Fibroblast of upper back skin (primary cell): ENCODE data around the gene POU3F2.

Source experiments
- DNase-seq: peaks from one replicate; pipeline ENCODE4 v3.0.0-alpha.2; 2013

Gene POU3F2

DNA sequence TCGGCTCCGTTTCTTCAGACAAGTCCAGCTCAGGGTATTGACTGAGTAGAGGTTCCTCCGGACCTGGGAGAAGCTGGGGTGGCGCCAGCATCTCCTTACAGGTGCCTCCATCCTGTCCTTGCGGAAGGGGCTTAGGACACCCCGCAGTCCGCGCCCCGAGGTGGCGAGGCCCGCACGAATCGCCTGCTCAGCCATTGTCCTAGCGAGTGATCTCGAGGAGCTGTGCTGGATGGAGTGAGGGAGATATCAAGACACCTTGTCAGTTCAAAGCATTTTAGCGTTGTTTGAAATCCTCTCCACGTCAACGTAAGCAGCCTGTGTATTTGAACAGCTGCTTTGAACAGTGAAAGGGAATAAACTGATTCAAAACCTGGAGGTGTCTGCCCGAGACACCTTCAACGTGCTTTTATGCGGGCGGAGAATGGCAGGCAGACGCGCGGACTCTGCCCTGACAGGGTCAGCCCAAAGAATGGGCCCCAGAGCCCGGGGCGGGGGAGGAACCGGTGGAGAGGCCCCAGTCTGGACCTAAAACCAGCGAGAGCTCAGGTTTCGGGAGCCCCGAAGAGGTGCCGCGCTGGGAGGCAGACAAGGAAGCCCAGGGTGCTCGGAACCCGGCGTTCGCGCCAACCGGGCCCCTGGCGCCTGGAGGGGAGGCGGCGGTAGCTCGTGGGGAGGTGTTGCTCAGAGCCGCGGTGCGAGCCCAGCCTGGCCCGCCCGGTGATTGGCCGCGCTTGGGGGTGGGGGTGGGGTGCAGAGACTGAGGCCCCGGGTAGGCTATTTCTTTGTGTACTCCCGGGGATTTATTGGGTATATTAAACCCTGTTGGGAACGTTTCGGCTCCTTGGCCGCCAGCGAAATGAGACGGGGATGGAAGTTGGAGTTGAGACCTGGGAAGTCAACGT lies 3.1 kb upstream of the POU3F2 start:
- no peak for DNase-seq

DNA sequence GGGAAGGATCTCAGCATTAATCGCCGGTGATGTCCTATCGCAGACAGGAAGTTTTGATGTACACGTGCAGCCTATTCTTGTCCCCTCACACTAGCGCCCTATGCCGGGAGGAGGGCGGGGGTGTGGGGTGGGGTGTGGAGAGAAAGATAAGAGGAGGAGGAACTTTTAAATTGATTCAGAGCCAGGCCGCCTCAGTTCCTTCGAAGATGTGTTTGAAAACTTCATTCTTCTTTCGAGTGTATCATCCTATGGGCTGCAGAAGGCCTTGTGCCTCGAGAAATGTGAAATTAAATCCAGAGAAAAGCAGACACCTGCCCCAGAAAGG lies 2.5 kb upstream of the POU3F2 start:
- DNase-seq = no peak

DNA sequence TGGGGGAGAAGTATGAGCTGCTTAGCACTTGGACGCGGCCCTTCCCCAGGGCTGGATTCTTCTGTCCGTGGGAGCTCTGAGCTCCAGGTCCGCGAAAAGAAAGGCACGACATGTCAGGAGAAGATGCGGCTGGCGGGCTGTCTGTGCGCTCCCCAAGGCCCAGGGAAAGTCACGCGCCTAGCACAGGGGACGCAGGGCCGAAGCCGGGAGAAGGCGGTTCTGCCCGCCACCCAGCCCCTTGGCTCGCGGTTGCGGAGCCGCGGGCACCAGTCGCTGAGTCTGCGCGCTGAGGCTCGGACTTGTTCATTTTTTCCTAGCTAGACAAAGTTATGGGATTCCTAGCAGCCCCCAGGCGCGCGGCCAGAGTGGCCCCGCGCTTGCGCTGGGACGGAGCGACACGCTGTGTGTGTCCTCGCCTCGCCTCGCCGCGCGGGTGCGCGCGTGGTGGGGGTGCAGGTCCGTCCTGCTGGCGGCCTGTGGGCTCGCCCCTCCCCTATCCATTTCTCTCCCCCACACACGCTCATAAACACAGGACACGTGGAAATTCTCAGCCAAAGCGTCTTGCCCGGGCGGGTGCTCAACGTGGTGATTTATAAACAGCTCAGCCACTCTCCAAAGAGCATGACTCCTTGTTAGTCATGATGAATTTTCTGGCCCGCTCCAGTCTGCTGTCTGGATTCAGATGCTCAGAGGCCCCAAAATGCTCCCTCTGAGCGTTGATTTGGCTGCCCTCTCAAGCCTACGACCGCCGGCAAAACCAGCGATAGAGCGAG lies 1.9 kb upstream of the POU3F2 start:
- peak; percentile 71 for DNase-seq

DNA sequence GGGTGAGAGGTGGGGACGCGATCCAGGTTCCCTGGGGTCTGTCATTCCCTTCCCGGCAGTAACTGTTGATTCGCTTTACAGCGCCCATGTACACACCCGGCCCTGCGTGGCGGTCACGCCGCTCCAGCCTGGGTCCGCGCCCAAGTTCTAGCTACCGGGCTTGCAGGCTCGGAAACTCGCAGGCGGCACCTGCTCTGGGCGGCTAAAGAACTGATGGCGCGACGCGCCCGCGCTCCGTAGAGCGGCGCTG lies 1.4 kb upstream of the POU3F2 start:
- DNase-seq = no peak

DNA sequence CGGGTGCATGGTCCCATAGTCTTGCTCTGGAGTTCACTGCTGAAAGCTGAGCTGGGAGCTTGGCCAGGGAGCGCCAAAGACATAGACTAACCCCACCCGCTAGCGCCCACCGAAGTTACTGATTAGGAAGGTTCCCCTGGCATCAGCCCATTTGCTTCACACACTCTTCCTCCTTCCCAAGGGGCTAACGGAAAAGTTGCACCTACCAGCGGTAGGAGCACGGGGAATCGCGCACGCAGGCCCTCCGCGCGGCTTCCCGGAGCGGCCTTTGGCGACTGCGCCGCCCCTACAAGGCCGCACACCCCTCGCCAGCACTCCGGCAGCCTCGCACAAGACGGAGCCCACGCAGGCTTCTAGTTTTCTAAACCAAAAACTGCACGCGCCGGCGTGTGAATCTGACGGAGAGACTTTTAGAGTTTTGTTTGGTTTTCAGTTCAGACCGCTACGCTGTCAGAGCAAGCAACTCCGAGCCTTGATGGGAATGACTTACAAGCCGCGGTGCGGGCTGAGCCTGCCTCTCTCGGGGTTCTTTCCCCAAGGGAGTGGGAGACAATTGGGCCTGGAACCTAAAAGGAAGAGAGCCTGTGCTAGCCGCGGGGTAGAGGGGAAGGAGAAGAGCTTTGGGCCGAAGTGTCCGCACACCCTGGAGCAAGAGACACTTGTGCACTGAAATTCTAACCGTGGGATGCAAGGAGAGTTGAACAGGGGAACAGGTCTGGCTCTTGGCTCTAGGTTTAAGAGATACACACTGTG lies 891 bp upstream of the POU3F2 start:
- DNase-seq = no peak

DNA sequence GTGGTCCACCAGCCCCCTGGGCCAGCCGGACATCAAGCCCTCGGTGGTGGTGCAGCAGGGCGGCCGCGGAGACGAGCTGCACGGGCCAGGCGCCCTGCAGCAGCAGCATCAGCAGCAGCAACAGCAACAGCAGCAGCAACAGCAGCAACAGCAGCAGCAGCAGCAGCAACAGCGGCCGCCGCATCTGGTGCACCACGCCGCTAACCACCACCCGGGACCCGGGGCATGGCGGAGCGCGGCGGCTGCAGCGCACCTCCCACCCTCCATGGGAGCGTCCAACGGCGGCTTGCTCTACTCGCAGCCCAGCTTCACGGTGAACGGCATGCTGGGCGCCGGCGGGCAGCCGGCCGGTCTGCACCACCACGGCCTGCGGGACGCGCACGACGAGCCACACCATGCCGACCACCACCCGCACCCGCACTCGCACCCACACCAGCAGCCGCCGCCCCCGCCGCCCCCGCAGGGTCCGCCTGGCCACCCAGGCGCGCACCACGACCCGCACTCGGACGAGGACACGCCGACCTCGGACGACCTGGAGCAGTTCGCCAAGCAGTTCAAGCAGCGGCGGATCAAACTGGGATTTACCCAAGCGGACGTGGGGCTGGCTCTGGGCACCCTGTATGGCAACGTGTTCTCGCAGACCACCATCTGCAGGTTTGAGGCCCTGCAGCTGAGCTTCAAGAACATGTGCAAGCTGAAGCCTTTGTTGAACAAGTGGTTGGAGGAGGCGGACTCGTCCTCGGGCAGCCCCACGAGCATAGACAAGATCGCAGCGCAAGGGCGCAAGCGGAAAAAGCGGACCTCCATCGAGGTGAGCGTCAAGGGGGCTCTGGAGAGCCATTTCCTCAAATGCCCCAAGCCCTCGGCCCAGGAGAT lies 1.0 kb downstream of the POU3F2 start:
- no peak for DNase-seq

DNA sequence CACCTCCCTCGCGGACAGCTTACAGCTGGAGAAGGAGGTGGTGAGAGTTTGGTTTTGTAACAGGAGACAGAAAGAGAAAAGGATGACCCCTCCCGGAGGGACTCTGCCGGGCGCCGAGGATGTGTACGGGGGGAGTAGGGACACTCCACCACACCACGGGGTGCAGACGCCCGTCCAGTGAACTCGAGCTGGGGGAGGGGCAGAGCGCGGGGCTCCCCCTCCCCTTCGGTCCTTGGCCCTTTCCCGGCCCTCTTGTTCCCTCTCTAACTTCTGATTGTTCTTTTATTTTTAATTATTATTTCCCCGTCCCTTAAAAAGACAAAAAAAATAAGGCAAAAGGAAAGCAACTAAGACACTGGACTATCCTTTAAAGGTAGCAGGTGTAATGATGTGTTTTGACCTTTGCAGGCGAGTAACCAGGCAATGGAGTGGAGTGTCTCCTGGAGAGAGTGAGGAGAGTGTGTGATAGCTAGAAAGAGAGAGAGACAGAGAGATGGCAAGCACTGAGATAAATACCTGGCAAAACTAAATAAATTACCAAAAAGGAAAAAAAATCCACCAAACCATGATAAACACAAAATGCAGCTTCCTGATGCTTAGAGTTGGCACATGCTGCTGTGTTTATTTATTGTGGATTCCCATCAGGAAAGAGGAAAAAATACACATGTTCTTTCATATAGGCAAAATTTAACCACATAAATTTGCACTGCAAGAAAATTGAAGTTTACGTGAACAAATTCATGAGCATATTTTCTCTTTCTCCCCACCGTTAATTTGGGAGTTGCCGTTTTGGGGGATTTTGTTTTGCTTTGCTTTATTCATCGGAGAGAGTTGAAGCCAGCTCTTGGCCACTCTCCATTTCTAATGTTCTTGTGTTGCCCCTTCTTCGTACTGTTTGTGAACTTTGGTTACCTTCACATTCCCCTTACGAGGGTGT lies 1.9 kb downstream of the POU3F2 start:
- no peak for DNase-seq

DNA sequence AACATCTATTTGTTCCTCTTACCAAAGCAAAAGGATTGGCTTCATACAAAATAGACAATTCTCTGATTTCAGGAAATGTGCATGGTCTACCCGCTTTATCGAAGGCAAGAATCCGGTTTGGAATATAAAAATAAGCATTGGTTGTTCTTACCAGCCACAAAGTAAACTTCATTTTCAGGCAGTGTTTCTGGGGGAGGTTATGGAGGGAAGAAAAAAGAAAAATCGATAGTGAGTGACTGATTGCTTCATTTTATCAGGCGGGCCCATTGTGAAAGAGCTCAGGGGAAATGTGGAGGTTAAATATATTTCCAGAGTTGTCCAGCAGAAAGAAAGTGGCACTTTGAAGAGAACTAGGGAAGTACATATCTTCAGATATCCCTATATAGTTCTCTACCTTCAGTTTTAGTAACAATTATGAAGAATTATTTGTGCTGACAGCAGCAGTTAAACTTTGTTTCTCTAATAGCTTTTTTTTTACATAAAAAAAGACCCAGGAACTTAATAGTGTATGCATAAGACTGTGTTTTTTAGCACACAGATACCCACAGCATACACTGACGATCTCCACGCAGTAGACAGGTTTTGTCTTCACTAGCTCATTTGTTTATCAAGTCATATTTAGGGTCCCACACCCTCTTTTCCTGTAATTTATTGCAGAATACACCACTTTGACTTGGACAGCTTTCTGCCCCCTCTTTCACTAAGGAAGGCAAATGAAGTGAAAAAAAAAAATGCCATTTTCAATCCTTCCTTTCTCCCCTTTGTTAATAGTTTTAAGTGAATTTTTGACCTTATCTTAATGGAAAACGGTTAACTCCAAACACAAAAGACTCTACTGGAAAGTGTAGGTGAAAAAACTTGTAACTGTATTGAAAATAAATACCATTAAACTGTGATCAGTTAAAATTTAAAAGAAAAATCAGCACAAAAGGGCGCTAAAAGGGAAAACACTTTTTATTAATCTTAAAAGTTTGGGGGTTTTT lies 2.9 kb downstream of the POU3F2 start:
- no peak for DNase-seq

DNA sequence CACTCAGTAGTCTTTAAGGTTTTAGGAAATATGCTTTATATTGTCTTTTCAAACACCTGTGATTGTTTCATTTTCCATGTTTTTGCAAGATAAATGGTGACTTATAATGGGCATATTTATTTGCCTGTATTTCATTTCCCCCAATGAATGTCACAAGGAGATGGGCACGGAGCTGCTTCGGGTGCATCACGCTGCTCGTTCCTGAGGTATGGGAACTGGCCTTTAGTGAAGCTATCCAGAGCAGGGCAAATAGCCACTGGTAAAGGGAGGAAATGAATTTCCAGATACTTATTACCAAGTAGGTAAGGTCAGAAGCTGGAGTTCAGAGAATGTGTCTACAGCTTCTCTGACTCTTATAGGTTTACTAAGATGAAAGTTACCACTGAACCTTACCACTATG lies 3.7 kb downstream of the POU3F2 start:
- DNase-seq = no peak

DNA sequence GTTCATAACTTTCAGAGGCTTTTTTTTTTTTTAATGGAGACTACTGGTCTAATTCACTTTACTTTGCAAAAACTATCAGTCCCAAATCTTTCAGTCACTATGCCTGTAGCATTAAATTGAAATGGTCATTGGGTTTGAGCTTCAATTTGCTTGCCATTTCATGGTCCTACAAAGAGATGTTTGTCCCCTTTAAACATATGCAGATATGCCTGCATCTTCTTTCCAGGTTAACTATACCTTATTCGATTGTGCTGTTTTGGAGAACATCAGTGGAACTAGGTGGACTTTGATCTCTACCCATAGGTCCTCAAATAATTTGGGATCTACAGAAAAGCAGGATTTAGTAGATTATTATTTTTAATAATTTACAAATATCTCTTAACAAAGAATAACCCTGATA lies 4.6 kb downstream of the POU3F2 start:
- no peak for DNase-seq

DNA sequence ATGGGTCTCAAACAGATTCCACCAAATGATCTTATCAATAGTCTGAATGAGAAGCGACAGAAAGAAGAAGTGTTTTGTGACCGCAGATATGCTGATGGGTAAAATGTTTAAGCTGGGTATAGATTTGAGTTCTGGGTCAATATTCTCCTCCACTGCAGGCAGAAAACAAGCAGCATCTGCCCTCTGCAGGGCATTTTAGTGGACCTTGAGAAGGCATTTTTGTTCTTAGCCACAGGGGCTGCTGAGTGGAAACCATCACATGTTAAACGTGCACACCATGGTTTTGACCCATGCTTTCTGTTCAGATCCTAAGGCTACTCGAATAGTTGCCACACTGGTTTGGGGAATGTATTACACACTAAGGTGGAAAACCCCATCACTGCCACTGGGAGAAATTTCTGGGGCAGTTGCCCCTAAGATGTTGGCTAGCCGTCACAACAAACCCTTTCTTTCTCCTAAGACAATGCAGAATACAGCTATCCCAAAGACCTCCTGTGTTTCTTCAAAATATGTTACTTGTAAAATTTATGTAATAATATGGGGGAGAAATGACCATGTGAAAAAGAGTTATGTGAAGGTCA lies 5.5 kb downstream of the POU3F2 start:
- DNase-seq = peak; percentile 55

DNA sequence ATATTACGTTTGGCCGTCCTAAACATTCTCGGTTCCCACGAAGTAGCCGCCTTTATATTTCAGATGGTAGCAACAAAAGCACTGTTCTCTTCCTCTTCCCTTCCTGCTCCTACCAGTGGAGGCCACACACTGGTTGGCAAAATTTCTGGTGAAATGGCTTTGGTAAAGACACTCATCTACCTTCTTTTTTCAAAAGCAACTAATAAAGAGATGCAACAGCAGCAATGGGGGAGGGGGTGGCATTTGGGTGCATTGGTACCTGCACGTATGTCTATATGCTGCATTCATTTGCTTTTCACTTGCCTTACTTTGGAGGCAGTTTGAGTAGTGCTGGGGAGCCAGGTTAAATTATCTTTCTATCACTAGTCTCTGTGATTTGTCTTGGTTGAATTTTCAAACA lies 6.0 kb downstream of the POU3F2 start:
- no peak for DNase-seq

DNA sequence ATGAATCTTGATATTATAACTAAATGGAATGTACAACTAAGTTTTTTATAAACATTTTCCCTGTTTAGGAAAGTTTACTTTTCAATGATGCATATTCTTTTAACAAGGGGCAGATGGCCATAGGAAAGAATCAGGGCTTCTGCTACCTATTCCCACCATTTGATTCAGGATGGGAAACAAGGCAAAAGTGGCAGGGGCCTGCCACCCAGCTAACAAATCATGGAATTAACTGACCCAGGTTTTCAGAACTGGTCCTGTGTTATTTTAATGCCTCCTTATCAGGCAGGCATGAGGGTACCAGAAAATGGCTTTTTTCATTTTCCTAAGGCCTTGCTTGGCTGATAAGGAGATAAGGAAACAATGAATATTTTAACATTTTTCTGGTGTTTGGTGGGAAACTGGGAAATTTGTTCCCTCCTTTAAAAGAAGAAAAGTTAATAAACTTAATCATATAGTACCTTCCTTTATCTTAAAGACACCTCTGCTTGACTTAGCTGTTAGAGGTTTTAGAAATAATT lies 6.7 kb downstream of the POU3F2 start:
- no peak for DNase-seq

DNA sequence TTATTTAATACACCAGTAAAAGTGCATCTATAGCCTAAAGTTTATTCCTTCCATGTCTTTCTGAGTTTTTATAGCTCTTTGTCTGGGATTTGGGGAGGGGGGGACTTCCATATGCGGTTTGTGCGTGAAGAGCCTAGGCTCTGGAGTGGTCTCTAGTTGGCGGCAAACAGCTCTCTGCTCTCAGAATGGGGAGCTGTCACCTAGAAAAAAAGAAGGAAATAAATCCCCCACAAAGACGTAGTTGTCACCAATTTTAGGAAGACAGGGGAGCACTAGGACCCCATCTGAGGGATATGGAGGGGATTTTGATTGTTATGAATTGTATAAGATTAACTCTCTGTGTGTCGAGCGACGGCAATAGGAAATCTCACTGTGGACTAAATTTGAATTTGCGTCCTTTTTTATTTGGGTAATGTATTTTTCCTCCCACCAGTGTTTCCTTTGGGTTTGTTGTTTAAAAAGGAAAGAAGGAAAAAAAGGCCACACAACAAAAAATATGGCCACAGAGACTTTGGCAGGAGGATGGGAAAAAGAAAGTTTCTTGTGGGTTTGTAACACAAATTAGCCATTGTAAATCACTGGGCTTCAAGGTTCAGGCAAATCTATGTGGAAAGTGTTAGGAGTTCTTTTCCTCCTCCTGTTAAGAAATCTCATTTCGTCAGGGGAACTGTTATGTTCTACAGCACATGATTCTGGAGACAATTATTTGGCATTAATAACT lies 7.4 kb downstream of the POU3F2 start:
- no peak for DNase-seq

DNA sequence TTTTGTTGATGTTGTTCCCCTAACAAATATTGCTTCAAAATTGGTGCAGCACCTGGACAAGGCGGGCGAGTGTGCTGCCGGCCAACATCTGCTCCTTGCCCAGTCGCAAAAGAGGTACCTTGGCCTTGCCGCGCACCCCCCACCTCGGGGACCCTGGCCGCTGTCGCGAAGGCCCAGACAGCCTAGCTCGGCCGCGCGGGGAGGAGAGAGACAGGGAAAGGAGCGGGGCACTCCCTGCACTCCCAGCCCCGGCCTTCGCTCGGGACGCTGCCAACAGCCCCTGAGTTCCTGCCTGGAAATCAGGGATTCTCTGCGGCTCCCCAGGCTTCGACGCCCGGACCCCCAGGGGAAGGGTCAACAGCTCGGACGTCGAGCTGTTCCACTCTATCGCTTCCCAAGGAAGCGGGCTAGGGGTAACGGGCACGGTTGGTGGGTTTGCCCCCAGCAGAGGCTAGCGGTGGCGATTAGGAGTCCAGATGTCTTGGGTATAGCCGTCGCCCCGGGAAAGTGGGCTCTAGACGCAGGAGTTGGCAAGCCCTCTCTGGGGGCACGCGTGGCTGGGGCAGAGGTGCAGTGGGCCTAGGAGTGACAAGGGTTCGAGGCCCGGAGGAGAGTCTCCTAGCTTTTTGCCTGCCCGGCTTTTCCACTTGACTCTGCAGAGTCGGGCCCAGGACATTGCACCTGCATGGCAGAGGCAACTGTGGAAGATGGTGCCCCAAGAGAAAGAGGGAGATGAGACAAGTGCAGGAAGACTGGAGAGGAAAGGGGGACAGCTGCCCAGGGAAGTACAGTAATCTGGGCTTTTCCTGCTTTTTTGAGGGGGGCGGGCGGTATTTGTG lies 8.2 kb downstream of the POU3F2 start:
- DNase-seq = no peak

DNA sequence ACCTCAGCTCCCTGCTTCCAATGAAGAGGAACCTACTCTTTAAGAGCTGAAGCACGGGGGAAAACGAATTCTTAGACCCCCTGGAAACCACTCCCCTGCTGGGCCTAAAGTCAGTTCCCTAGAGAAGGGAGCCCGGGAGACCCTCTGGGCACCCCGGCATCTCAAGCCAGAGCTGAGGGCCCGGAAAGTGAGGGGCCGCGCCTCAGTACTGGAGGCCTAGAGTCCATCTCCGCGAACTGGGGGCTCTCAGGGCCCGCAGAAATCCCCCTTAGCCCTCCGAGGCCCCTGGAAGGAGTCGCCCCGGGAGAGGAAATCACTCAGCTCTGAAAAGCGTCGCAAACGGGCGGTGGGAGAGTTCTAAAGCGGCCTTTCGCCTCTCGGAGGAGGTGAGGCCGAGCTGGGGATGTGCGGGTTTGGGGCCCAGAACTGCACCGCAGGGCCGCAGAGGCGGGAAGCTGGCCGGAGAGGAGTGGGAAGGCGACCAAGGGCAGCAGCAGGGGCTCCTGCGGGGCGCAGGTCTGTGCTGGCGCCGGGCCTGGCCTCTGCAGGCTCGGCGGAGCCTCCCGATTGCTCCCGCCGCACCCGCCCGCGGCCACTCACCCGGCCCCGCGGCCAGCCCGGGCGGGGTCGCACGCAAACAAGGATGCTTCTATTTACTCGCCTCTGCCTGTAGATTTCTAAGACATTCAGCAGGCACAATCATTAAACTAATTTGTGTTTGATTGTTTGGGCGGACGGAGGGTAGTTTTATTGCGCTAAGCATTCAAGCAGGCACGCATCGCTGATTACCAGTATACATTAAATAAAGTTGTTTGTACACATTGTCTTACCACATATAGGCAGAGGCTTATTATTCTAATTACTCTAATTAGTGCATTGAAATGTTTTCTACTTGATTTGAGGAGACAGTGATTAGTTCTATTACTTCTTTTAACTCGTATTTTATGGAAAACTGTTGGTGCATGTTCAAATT lies 9.2 kb downstream of the POU3F2 start:
- no peak for DNase-seq
